Nephron progenitor cell (in vitro differentiated cells): ENCODE data around the gene RHOT2.
A peak's percentile ranks its signal among the peaks of the same experiment; 100 is the strongest.

Experiments used
- DNase-seq: peaks from one replicate; pipeline ENCODE4 v3.0.0; 2021
- H3K27ac Mint-ChIP-seq: 2 replicates; pipeline ENCODE4 v1.8.0; 2021; ENCODE audit warnings: mild to moderate bottlenecking, moderate library complexity, mixed read lengths
- H3K27me3 Mint-ChIP-seq: 2 replicates; pipeline ENCODE4 v1.8.0; 2021; ENCODE audit warnings: mild to moderate bottlenecking, low read depth, mixed read lengths; ENCODE audit not compliant: poor library complexity
- H3K36me3 Mint-ChIP-seq: 2 replicates; pipeline ENCODE4 v1.8.0; 2021; ENCODE audit warnings: low read depth, mixed read lengths
- H3K4me1 Mint-ChIP-seq: 2 replicates; pipeline ENCODE4 v1.8.0; 2021; ENCODE audit warnings: mixed read lengths
- H3K4me3 Mint-ChIP-seq: 2 replicates; pipeline ENCODE4 v1.8.0; 2021; ENCODE audit warnings: mild to moderate bottlenecking, moderate library complexity, mixed read lengths
- H3K9me3 Mint-ChIP-seq: 2 replicates; pipeline ENCODE4 v1.8.0; 2021; ENCODE audit warnings: mild to moderate bottlenecking, moderate library complexity, mixed read lengths
- TF ChIP-seq, protein P1 (sequence below): fragments of 200-600 bp; sonication (generic); IDR thresholded peaks from 2 replicates; pipeline ENCODE4 v1.5.0; 2021; ENCODE audit warnings: antibody characterized with exemption

Gene RHOT2

DNA sequence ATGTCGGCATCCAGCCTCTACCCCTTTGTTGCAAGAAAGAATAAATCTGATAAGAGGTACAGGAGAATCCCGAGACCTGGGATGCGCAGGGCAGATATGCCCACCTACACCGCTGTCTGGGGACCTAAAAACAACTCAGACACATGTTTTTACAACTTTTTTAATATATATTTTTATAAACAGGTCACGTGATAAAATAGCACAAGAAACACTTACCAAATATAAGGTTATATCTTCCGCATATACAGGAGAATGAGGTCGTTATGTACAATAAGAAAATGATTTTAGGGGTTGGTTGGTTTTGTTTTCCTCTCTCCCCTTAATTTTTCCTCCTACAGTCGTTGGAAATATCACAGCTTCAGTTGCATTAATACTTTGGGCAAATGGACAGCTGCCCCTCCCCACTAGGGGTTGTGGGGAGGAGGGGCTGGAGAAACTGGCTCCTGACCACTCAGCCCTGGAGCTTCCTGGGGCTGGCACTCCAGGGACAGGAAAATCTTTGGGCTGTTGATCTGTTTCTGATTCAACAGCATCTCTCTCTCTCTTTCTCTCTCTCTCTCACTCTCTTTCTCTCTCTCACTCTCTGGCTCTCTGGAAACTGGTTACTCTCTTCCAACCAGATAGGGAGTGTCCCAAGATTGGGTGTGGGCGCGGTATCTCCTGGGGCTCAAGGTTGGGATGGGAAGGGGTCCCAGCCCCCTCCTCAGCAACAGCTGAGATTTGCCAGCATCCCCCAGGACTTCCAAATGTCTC is 24.6 kb downstream of the RHOT2 start:
- Mint-ChIP-seq H3K27ac (no peak overlapping the region), H3K4me3 (peak overlapping the region; percentile 92), H3K9me3 (peaks cover 3% of the 10 kb centered on the region), H3K4me1 (peaks cover 24% of the 10 kb centered on the region), H3K27me3 (peaks cover 68% of the 10 kb centered on the region), H3K36me3 (no peaks in the 10 kb centered on the region)
- DNase-seq = no peak
- TF ChIP-seq, protein P1, sequence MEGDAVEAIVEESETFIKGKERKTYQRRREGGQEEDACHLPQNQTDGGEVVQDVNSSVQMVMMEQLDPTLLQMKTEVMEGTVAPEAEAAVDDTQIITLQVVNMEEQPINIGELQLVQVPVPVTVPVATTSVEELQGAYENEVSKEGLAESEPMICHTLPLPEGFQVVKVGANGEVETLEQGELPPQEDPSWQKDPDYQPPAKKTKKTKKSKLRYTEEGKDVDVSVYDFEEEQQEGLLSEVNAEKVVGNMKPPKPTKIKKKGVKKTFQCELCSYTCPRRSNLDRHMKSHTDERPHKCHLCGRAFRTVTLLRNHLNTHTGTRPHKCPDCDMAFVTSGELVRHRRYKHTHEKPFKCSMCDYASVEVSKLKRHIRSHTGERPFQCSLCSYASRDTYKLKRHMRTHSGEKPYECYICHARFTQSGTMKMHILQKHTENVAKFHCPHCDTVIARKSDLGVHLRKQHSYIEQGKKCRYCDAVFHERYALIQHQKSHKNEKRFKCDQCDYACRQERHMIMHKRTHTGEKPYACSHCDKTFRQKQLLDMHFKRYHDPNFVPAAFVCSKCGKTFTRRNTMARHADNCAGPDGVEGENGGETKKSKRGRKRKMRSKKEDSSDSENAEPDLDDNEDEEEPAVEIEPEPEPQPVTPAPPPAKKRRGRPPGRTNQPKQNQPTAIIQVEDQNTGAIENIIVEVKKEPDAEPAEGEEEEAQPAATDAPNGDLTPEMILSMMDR = no peak

DNA sequence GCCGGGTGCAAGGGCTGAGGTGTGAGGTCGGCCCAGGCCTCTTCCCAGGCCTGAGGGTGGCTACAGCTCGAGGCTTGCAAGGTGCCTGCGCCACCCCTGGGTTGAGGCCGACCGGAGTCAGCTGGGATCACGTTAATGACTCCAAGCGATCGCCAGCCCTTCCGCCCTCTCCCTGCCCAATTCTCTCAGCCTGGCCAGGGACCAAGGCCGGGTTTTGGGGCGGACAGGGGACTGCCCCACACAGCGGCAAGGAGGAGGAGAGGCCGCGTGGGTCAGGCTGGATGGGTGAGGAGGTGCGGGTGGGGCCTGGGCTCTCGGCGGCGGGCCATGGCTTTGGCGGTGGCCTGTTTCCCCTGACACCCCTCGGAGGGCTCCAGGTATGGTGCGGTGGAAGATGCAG is 25.4 kb downstream of the RHOT2 start:
- H3K27ac Mint-ChIP-seq = no peak overlapping the region
- H3K27me3 Mint-ChIP-seq = peaks cover 76% of the 10 kb centered on the region
- no peak overlapping the region for H3K4me3 Mint-ChIP-seq

DNA sequence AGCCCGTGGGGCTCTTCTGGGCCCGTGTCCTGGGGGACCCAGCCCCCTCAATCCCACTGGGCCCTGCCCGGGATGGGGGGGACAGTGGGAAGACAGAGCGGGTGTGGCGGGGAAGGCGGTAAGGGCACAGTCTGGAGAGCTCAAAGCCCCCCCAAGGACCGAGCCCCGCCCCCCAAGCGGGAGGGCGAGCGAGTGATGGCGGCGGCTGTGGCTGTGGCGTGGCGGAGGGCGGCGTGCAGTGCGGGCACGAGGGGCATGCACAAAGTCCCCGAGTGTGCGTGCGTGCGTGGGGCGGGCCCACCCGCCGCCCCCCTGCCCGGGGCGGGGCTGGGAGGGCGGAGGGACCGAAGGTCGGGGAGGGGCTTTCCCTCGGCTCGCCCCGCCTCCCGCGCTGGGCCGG is 25.8 kb downstream of the RHOT2 start:
- Mint-ChIP-seq H3K36me3 (no peaks in the 10 kb centered on the region), H3K27ac (no peak overlapping the region), H3K9me3 (peaks cover 3% of the 10 kb centered on the region), H3K4me1 (peaks cover 22% of the 10 kb centered on the region), H3K4me3 (no peak overlapping the region), H3K27me3 (peaks cover 80% of the 10 kb centered on the region)
- no peak for DNase-seq
- TF ChIP-seq, protein P1 = no peak

More for the DNA sequence above, 25.4 kb downstream of the RHOT2 start:
- peaks cover 3% of the 10 kb centered on the region for H3K9me3 Mint-ChIP-seq
- TF ChIP-seq, protein P1 = no peak
- H3K4me1 Mint-ChIP-seq = peaks cover 24% of the 10 kb centered on the region
- no peaks in the 10 kb centered on the region for H3K36me3 Mint-ChIP-seq
- DNase-seq = no peak

DNA sequence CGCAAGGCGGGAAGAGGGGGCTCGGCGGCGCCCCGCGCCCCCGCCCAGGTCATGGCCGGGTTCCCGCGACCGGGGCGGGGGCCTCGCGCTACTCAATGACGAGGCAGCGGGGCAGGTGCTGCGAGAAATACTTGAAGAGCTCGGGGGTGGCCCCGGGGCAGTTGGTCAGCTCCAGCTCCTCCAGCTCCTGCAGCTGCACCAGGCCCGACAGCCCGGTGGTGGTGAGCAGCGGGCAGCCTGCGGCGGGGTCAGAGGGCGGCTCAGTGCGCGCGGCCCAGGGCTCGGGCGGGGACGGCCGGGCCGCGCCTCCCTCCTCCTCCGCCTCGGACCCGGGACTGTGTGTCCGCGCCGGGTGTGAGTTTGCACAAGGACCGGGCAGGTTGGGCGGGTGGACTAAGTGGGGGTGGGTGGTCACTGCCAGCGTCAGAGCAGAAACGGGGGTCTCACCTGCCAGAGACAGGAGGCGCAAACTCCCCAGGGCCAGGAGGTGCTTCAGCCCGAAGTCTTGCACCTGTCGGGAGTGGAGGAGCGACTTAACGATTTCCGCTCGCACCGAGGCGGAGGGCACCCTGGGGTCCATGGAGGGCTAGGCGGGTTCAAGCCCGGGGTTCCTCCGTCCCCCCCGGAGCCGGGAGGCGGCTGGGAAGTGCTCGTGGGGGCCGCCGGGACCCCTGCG is 26.4 kb downstream of the RHOT2 start:
- Mint-ChIP-seq H3K4me3 (no peak overlapping the region), H3K27ac (no peak overlapping the region), H3K4me1 (peaks cover 17% of the 10 kb centered on the region), H3K27me3 (peaks cover 86% of the 10 kb centered on the region), H3K36me3 (no peaks in the 10 kb centered on the region), H3K9me3 (peaks cover 3% of the 10 kb centered on the region)
- DNase-seq = peak; percentile 49
- TF ChIP-seq, protein P1 = no peak

DNA sequence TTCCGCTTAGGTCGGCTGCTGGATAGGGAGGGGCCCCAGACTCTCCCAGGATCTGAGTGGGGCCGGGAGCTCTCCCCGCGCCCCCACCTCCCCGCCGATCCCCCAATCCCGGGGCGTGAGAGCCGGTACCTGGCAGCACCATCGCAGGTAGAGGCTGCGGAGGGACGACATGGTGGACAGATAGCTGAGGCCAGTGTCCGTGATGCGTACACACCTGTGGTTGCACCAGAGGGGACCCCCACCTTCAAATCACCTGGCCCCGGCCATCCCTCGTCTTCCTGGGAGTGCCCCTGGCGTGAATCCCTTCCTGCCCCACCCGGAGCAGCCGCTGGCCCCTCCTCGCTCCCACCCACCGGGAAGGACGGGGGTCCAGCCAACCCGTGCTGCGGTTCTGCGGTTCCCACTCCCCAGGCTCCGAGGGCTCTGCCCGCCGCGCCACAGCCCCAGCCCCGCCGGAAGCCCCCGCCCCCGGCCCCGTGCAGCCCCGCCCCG is 27.0 kb downstream of the RHOT2 start:
- H3K9me3 Mint-ChIP-seq = peaks cover 3% of the 10 kb centered on the region
- no peak overlapping the region for H3K27ac Mint-ChIP-seq
- H3K4me3 Mint-ChIP-seq = no peak overlapping the region
- H3K4me1 Mint-ChIP-seq = peaks cover 12% of the 10 kb centered on the region
- H3K36me3 Mint-ChIP-seq = no peaks in the 10 kb centered on the region
- DNase-seq = no peak
- peaks cover 92% of the 10 kb centered on the region for H3K27me3 Mint-ChIP-seq
- TF ChIP-seq, protein P1 = no peak
